GM10847 (cell line): Measurements from ENCODE around the gene MCC.

Source experiments
- POLR2A ChIP-seq: IDR thresholded peaks from 2 replicates; pipeline ENCODE4 v1.6.1; 2011; ENCODE audit not compliant: insufficient read length; ENCODE audit errors: extremely low read depth

The MCC gene

GRCh38 chr5:113195251-113195650 is 293.0 kb downstream of the MCC start:
- no peak for TF ChIP-seq POLR2A

GRCh38 chr5:113194591-113194990 is 293.7 kb downstream of the MCC start:
- TF ChIP-seq POLR2A: no peak

GRCh38 chr5:113194125-113194524 is 294.1 kb downstream of the MCC start:
- no peak for TF ChIP-seq POLR2A

- no peak for TF ChIP-seq POLR2A
Observed at GRCh38 chr5:113193311-113193978, 294.8 kb downstream of the MCC start.

GRCh38 chr5:113192541-113192940 is 295.7 kb downstream of the MCC start:
- TF ChIP-seq POLR2A: no peak

GRCh38 chr5:113190347-113190746 is 297.9 kb downstream of the MCC start:
- TF ChIP-seq POLR2A: no peak

- TF ChIP-seq POLR2A: no peak
Observed at GRCh38 chr5:113189291-113189690, 299.0 kb downstream of the MCC start.

- TF ChIP-seq POLR2A: no peak
Observed at GRCh38 chr5:113188436-113188835, 299.8 kb downstream of the MCC start.

GRCh38 chr5:113187906-113188305 is 300.3 kb downstream of the MCC start:
- no peak for TF ChIP-seq POLR2A

- no peak for TF ChIP-seq POLR2A
Observed at GRCh38 chr5:113186061-113186460, 302.2 kb downstream of the MCC start.

- no peak for TF ChIP-seq POLR2A
Observed at GRCh38 chr5:113183694-113184093, 304.6 kb downstream of the MCC start.

- no peak for TF ChIP-seq POLR2A
Observed at GRCh38 chr5:113182658-113183344, 305.5 kb downstream of the MCC start.

- TF ChIP-seq POLR2A: no peak
Observed at GRCh38 chr5:113181853-113182490, 306.3 kb downstream of the MCC start.

GRCh38 chr5:113181409-113181808 is 306.8 kb downstream of the MCC start:
- no peak for TF ChIP-seq POLR2A

GRCh38 chr5:113179156-113179555 is 309.1 kb downstream of the MCC start:
- TF ChIP-seq POLR2A: no peak

GRCh38 chr5:113178073-113178779 is 310.0 kb downstream of the MCC start:
- no peak for TF ChIP-seq POLR2A
